GM21367 (cell line): ENCODE results near the gene USH2A.
"Not testable (repeated sequence)": the region's sequence is repeated elsewhere in the genome, so short reads cannot be mapped to it uniquely, and the experiment has no call there.

Experiments used
- ATAC-seq: cut with Tn5 transposase; IDR thresholded peaks from one replicate; pipeline ENCODE4 v1.9.1; 2021; ENCODE audit not compliant: unreplicated experiment

USH2A gene

DNA sequence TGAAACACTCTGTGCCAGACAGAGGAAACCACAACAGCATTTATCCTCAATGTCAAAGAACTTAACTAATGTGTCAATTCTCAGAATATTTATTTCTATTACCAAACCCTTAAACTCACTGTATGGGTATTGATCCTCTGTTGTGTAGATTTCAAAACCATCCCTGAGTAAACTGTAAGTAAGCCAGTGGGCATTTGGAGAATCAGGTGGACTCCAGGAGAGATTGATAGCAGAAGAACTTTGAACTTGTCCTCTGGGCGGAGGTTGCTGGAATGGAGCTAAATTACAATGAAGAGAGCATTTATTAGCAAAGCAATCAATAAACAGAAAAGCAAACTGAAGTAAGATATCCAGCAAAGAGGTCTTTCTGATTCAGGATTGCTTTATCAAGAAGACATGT, 216.1 kb downstream of the USH2A start:
- ATAC-seq = no peak

DNA sequence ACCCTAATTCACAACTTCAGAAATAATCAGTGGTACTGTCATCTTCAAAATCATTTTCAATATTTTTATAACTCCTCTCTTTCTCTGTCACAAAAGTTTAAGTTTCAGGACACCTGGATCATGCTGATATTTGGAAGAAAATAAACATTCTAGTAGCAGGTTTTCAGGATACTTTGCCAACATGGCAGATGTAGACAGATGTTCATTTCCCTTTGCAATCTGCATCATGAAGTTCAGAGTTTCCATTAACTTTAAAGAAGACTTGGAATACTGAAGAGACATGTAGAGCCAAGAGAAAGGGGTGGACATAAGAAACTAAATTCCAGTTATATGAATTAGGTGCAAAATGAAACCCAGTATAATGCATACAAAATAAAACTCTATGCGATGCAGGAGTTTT, 218.1 kb downstream of the USH2A start:
- no peak for ATAC-seq

DNA sequence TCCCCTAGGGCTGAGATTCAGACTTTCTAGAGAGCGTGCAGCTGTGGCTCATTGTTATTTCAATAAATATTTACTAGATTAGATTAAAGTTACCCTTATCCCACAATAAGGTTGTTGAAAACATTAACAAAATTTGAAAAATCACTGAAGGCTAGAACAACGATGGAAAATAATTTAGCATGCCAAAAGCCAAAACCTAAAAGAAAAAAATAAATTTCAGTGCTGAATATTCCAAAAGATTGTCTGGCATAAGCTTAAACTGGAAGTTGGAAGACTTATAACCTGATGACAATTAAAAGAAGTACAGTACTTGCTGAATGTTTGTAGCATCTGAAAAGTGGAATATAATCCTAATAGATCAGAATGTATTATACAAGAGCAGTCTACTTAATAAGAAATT, 221.3 kb downstream of the USH2A start:
- ATAC-seq = no peak

DNA sequence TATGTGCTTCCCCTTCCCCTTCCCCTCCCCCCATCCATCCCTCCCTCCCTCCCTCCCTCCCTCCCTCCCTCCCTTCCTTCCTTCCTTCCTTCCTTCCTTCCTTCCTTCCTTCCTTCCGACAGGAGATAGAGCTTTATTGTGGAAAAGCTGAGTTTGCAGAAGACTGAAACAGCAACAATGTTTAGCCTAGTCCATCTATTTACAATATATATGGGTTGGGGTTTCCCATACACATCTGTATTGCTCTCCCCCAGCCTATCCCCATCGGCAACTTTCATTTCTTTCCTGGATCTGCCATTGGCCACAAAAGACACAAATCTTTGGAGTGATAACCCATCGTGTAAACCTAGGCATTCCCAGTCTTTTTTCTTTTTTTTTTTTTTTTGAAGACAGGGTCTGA, 222.3 kb downstream of the USH2A start:
- no peak for ATAC-seq

DNA sequence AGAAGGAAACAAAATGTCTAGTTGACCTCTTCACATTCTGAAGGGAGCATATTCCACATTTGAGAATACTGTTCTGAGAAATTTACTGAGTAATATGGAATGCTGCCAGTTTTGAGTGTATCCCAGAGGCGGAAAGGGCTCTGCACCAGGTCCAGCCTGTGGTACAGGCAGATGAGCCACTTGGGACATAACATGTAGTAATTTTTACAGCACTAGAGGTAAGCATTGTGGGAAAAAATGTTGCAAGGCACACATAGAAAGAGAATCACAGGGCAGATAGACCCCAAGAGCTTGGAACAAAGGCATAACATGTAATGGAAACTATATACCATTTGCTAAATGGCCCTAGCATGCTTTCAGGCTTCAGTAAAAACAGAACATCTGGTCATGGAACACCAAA, 228.5 kb downstream of the USH2A start:
- no peak for ATAC-seq

DNA sequence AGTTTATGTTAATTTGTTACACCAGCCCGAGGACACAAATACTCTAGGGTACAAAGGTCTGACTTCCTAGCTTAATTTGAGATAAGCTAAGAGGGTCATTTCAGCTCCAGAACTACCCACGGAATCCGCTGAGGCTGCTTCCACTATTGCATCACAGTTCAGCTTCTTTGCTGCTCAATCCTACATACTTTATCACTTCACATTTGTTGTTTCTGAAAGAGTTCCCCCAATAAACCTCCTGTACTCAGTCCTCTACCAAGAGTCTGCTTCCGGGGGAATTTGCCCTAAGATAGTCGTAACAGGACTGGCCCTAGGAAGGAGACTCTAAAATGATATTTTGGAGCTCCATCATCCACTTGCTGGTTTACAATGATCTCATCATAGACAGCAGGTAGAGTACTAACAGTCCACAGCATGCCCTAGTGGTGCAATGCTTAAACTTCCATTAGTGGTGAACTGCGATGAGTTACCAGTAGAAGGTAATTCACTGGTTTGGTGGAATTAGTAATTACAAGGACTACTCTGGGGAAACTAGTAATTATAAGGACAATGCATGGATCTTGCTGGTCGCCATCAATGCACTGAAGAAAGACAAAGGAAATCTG, 229.3 kb downstream of the USH2A start:
- no peak for ATAC-seq

DNA sequence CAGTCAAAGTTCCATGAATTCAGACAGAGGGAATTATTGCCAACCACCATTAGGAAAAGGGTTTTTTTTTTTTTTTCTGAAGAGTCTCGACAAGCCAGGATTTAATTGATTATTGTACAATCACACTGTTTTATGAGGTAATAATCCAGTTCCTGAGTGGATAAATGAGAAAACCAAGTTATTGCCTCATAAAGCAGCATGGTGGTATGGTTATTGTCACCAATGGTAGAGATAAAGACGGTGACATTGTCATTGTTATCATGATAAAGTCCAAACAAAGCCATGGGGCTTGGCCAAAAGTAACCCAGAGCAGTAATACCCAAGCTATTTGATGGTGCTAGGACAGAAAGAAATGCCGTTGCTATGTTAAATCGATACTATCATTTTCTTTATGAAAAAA, 232.8 kb downstream of the USH2A start:
- no peak for ATAC-seq

DNA sequence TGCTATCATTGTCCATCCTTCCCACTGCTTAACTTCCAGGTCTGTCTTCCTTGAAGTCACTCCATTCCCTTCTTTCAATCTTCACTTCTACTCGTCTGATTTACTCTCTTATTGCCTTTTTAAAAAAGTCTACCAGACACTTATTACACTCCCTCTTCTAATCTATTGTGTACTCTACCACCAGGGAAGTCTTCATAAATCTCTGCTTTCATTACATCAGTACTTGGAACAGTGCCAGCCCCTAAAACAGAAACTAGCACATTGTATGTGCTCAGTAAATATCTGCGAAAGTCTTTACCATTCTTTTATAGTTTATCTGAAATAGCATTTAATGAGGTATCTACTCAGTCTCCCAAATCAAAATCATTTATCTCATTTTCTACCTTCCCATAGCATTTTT, 236.4 kb downstream of the USH2A start:
- no peak for ATAC-seq

DNA sequence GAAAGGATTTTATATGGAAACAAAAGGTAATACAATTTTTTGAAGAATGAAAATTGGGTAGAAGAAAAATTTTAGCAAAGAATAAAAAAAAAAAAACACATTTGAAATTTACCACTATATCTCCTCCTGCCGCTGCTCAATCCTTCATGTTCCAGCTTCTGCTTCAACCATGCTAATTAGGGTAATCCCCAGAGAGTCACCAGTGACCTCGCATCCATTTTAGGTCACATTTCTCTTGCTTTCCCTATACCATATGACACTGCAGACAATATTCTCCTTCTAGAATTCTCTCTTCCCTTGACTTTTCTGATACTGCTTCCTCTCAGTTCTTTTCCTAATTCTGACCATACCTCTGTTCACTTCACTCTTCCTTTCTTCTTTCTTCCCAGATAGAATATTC, 237.1 kb downstream of the USH2A start:
- no peak for ATAC-seq

DNA sequence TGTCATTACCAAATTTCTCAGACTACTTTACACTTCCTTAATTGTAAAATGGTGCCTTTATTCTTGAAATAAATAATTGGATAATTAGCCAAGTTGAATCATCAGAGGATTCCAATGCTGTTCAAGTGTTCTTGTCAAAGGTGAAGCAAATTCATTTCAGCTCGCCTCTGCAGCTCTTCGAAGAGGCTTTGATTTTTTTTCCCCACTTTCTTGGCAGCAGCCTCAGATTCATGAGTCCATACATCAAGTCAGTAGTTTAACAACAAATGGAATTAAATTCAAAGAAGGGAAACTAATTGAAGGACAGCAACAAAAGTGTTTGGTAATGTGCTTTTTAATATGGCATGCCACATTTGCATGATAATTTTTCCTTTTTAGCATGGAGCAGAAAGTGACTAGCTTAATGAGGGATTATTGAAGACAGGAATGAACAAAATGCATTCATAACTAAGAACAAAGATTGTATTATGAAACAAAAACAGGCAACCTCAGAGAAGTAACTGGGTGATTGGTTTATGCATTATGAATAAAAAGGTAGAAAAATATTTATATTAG, 239.0 kb downstream of the USH2A start:
- no peak for ATAC-seq

DNA sequence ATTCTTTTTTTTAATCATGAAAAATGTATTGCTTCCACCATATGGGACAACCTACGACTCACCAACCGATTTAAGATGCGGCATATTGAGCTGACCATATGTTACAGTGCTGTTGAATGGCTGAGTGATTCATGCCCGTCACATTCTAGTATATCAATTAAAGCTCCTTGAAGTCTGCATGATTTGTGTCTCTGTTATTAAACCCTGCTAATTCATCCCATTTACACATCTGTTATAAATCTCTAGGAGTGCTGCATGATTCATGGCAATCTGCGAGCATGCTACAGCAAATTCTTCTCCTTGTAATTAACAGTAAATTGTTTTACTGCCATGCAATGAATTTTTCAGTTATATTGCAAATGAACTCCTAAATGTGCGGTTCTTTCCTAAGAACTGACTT, 239.8 kb downstream of the USH2A start:
- no peak for ATAC-seq

DNA sequence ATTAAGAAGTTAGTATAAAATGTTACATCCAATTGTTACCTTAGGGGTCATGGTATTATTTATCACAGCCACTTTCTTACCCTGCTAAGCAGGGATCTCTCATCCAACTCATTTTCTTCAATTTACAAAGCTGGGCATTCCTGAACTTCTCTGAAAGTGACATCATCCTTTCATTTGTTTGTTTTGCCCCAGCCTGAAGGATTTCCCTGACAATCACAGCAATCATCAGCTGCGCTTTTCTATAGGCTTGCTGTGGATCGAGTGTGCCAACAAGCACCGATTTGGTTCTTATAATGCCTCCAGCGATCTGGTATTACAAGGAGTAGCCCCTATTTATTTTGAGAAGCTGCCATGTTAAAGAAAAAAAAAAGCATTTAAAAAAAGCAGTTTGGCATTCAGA, 240.2 kb downstream of the USH2A start:
- no peak for ATAC-seq

DNA sequence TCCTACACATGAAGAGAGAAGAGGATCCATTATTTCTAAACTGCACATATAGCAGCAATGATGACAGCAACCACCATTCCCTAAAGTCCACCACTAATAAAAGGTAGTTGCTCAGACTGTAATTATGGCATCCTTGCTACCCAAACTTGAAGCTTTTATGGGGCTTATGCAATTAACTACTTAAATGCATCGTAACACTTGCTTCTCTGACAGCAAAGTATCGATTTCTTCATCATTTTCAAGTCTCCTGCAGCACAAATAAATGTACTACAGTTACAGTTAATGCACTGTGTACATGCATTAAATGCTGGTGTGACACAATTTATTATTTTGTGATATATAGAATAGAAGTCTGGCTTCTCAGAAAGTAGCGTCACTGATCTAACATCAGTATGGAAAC, 241.7 kb downstream of the USH2A start:
- no peak for ATAC-seq

DNA sequence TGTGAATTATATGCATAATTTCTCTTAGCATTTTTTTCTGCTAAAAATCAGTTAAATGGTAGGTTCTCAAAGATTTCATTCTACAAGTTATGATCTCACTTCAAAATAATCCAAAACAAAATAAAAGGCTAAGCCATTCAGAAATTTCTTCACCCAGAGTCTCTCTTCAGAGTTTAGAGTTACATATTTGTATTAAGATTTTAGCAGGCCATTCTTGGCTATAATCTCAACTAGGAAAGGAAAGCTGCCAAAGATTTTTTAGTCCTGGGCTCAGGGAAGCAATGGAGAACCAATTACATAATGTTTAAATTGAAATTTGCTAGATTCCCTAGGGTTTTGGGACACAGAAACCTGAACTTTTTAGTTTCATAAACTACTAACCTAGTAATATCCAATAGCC, 245.0 kb downstream of the USH2A start:
- ATAC-seq = no peak

DNA sequence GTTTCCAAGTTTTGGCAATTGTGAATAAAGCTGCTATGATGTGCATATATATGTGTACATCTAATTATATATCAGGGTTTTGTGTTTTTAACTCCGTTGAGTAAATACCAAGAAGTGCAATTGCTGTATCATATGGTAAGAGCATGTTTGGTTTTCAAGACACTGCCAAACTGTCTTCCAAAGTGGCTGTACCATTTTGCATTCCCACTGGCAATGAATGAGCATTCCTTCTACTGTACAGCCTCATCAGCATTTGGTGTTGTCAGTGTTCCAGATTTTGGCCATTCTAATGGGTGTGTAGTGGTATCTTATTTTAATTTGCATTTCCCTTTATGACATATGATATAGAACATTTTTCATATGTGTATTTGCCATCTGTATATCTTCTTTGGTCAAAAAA, 246.3 kb downstream of the USH2A start:
- ATAC-seq = no peak

DNA sequence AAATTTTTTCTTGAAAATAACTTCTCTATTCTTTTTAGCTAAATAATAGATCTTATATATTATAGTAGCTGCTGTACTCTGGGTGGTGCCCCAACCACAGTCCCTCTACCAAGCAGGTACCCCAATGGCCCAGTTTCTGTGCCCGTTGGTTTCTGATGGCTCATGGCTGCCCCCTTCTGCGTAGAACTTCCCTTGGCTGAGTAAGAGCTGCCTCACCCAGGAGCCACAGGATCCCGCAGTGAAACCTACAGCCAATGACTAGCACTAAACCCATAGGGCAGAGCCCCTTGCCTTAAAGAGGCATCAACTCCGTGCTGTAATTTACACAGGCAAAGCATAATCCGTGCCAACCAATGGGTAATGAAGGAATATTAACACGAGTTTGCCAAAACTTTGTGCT, 247.5 kb downstream of the USH2A start:
- no peak for ATAC-seq

DNA sequence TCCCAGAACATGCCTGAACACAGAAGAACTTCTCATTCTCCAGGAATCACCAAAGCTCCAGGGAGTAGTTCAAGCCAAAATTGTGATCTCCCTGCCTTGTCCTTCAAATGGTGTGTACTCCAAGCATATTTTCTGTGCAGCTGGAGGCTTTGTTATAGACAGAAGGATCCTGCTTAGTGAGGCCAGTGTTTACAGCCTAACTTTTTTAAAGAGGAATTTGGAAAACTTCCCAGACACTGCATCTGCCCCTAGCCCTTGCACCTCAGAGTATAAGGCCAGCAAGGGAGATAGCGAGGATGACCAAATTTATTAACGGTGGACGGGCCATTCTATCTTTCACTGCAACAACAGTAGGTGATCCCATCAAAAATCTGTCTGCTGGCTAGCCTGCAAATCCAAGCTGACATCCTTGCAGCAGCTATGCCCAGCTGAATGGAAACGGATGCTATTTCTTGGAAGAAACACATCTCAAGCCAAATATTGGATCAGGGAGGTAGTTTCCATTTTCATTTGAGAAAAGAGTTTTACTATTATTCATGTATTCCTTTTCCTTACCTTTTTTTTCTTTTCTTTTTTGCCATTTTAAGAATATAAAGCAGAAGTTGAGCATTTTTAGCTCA, 249.8 kb downstream of the USH2A start:
- ATAC-seq = no peak

DNA sequence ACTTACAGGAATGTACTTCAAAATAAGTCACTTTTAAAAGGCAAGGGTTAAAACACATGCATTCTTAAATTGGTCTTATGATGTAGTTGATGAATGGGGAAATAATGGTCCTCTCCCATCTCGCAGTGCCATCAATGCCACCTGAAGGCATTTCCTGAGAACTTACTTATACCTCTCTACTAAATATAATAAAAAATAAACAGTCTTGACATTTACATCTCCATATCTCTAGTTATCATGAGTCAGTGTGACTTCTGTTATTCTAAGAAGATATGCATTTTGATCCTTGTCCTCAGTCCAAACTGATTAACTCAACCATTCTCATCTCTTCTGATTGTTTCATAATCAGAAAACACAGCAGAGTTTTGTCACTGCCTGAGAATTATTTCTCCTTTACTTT, 253.9 kb downstream of the USH2A start:
- no peak for ATAC-seq

DNA sequence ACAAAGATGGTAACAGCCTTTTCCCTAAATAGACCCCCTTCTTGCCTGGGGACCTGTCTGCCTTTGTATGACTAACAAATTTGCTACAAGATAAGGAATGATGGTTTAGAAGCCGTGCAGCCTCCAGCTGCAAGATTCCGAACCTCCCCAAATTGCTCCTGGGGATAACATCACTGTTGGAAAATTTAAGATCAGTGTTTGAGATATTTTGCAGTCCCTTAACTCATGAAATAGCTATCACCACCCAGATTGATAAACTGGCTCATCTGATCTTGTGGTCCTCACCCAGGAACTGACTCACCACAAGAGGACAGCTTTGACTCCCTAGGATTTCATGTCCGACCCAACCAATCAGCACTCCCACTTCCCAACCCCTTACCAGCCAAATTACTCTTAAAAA, 254.7 kb downstream of the USH2A start:
- ATAC-seq = no peak

DNA sequence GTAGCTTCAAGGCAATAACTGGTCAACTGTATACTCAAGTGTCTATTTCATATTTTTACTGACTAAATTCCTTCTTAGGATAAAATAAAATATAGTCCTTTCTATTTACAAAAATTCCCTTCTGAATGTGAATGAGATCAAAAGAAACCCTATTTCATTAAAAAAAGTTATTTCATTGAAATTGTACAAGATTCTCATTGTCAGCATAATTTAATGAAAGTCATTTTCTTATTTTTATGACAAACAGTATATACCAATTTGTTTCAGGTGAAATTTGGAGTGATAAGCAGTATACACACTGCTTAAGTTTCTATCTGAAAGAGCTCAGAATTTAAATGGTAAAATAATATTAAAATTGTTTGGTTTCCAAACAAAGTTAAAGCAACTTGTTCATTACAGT, 269.2 kb downstream of the USH2A start:
- ATAC-seq = no peak

DNA sequence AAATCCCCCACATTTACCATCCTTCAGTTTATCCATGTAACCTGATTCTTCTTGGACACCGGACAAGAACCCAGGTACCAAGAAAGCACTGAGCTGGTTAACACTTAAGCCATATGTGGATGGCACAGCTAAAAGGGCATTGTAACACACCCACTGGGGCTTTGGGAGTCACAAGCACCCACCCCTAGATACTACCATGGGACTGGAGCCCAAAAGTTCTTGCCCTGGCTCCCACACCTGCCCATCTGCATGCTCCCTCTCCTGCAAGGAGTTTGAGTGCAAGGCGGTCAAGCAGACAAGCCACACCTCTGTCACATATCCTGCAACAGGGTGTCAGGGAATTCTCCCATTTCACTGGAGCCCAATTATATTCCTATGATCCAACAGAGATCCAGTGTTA, 270.1 kb downstream of the USH2A start:
- no peak for ATAC-seq

DNA sequence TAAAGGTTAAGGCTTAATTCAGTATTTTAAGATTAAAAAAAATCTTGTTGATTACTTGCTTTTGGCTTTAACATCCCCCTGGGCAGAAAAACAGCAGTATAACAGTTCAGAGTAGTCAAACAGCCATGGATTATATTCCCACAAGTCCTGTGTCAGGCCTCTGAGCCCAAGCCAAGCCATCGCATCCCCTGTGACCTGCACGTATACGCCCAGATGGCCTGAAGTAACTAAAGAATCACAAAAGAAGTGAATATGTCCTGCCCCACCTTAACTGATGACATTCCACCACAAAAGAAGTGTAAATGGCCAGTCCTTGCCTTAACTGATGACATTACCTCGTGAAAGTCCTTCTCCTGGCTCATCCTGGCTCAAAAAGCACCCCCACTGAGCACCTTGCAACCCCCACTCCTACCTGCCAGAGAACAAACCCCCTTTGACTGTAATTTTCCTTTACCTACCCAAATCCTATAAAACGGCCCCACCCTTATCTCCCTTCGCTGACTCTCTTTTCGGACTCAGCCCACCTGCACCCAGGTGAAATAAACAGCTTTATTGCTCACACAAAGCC, 277.7 kb downstream of the USH2A start:
- not testable (repeated sequence) for ATAC-seq
